Neuron (in vitro differentiated cells): Measurements from ENCODE around the gene KHDC1L.
"Not testable (repeated sequence)": the region's sequence is repeated elsewhere in the genome, so short reads cannot be mapped to it uniquely, and the experiment has no call there.

Source experiments
- H2AFZ ChIP-seq: one replicate; pipeline ENCODE4 v1.6.1; 2013; ENCODE audit warnings: low read depth, mild to moderate bottlenecking, inconsistent platforms, low read length, moderate library complexity
- H3K27me3 ChIP-seq: one replicate; pipeline ENCODE4 v1.6.1; 2013; ENCODE audit warnings: low read length; ENCODE audit not compliant: insufficient read depth
- H3K36me3 ChIP-seq: one replicate; pipeline ENCODE4 v1.6.1; 2013; ENCODE audit warnings: low read length; ENCODE audit not compliant: insufficient read depth
- H3K4me1 ChIP-seq: one replicate; pipeline ENCODE4 v1.6.1; 2013; ENCODE audit warnings: low read length; ENCODE audit not compliant: insufficient read depth
- H3K4me3 ChIP-seq: 2 replicates; pipeline ENCODE4 v1.5.1; 2013; ENCODE audit warnings: mild to moderate bottlenecking, low read length, moderate library complexity
- H3K9me3 ChIP-seq: one replicate; pipeline ENCODE4 v1.6.1; 2013; ENCODE audit warnings: low read length

The KHDC1L gene

DNA sequence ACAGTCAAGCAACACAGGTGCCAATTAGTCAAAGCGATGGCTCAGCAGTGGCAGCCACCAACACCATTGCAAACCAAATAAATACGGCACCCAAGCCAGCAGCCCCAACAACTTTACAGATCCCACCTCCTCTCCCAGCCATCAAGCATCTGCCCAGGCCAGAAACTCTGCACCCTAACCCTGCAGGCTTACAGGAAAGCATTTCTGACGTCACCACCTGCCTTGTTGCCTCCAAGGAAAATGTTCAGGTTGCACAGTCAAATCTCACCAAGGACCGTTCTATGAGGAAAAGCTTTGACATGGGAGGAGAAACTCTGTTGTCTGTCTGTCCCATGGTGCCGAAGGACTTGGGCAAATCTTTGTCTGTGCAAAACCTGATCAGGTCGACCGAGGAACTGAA lies 30.6 kb downstream of the KHDC1L start:
- H2AFZ ChIP-seq = no peak overlapping the region
- no peaks in the 10 kb centered on the region for H3K36me3 ChIP-seq
- H3K9me3 ChIP-seq = no peaks in the 10 kb centered on the region
- no peaks in the 10 kb centered on the region for H3K27me3 ChIP-seq
- H3K4me3 ChIP-seq = no peak overlapping the region
- H3K4me1 ChIP-seq = no peaks in the 10 kb centered on the region

DNA sequence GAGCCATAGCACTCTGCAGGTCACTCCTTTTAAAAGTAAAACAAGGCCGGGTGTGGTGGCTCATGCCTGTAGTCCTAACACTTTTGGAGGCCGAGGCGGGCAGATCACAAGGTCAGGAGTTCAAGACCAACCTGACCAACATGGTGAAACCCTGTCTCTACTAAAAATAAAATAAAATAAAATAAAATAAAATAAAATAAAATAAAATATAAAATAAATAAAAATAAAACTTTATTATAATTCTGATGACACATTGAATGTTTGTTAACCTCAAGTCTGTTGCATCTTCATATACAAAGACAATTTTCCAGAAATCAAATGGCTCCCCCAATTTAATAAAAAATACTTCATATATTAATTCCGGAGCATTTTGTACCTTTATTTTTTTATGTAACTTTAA lies 32.0 kb downstream of the KHDC1L start:
- not testable (repeated sequence) for H3K4me1 ChIP-seq, H3K27me3 ChIP-seq, H3K9me3 ChIP-seq, H3K4me3 ChIP-seq, H3K36me3 ChIP-seq, H2AFZ ChIP-seq

DNA sequence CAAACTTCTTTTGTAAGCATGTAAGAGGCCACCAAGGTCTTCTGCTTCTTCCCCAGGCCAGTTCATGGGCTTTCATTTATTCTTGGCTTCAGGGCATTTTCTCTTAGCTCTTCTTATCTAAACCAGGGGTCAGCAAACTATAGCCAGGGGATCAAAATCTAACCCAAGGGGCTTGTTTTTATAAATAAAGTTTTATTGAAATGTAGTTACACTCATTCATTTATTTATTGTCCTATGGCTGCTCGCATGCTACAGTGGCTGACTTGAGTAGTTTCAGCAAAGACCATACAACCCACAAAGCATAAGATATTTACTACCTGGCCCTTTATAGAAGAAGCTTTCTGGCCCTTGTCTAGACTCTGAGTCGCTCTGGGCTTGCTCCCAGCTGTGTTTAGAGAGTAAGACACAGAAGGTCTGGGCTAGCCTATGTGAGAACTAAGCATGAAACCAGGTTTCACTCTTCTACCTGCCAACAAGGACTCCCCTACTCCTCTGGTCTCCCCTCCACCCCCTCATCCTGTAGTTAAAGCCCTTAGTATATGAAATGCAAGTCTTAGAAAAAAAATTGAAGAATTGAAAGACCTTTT lies 43.2 kb downstream of the KHDC1L start:
- no peak overlapping the region for H3K4me3 ChIP-seq
- H3K4me1 ChIP-seq = no peaks in the 10 kb centered on the region
- H3K36me3 ChIP-seq = no peaks in the 10 kb centered on the region
- H3K9me3 ChIP-seq = no peaks in the 10 kb centered on the region
- no peak overlapping the region for H2AFZ ChIP-seq
- H3K27me3 ChIP-seq = no peaks in the 10 kb centered on the region

DNA sequence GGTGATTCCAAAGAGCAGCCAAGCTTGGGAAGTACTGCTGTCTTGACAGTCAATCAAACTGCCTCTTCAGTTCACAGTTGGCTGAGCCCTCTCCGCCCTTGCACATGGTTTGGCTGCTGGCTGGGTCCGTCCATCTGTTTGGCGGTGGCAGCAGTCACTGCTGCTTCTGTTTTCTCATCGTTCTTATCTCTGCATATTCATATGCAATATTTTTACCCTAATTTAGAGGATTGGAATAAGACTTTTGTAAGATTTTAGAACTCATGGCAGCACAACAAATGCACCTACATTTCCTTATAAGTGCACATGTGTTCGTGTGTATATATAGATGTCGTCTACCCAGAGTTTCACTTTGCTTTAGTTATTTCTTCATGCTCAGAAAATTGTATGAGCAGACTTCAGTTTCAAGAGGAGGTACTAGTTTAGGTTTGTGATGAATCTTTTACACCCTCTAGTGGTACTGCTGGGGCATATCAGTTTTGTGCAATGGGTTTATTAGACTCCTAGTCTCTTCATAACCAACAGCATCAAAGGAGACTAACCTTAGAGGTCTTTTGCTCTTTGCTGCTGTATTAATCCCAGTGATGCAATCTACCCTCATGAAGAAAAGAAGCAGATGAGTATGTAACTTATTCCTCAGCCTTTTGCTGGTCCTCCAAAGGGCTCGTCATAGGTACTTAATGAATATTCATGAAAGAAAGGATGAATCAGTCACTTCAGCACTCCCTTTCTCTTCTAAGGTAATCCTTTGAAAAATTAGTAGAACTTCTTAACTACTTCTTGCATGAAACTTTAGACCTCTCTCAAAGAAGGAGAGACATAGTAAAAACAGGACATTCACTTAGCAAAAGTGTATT lies 44.3 kb downstream of the KHDC1L start:
- H2AFZ ChIP-seq = no peak overlapping the region
- H3K4me1 ChIP-seq = no peaks in the 10 kb centered on the region
- H3K9me3 ChIP-seq = no peaks in the 10 kb centered on the region
- no peak overlapping the region for H3K4me3 ChIP-seq
- H3K27me3 ChIP-seq = no peaks in the 10 kb centered on the region
- no peaks in the 10 kb centered on the region for H3K36me3 ChIP-seq

DNA sequence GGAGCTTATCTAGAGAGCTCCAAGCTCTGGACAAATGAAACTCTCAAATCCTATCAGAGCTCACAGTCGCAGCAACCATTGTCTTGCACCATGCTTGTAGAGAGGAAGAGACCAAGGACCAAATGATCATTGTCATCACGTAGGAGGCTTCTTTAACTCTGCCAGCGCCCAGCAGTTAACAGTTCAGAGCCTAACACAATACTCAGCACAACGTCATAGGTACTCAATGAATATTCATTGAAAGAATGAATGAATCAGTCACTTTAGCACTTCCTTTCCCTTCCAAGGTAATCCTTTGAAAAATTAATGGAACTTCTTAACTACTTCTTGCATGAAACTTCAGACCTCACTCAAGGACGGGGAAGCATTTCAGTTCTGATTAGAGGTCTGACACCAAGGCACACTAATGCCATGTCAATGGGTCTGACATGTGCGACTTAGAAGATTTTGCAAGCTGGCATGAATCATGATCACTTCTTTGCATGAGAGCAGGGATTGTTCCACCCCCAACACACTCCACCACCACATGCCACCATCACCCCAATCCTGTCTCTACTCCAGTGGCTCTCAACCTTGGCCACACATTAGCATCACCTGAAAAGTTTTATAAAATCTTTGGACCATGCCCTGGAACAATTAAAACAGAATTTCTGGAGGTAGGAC lies 45.1 kb downstream of the KHDC1L start:
- no peaks in the 10 kb centered on the region for H3K9me3 ChIP-seq
- no peaks in the 10 kb centered on the region for H3K4me1 ChIP-seq
- H3K36me3 ChIP-seq = no peaks in the 10 kb centered on the region
- H3K4me3 ChIP-seq = no peak overlapping the region
- no peak overlapping the region for H2AFZ ChIP-seq
- H3K27me3 ChIP-seq = no peaks in the 10 kb centered on the region

DNA sequence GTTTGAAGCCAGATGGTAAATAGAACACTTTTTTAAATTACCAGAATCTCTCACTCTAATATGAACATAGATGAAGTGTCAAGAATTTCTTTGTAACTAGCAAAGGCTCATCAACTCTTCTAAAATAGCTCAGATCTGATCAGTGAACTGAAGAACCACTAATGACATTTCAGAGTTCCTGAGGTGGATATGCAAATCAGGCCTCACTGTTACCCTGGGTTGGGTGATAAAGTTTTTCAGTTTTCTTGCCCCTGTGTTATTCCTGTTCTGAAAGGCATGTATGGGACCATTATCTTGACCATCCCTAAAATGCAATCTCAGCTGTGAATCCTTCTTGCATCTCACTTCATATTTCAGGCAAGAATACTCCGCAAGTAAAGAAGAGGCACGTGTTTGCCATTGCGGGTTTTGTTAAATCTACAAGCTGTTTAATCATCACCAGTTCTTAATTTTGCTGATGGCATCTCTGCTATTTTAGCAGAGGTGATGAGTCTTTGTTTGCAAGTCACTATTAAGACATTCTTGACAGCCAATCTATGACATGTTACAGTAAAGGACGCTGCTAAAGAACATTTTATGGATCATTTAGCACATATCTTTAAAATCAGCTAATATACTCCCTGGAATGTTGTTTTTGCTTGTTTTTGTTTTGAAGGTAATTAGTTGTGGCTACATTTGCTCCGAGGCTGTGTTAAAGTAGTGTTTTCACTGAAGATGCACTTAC lies 47.9 kb downstream of the KHDC1L start:
- no peaks in the 10 kb centered on the region for H3K36me3 ChIP-seq
- no peaks in the 10 kb centered on the region for H3K4me1 ChIP-seq
- no peaks in the 10 kb centered on the region for H3K27me3 ChIP-seq
- H3K4me3 ChIP-seq = no peak overlapping the region
- H3K9me3 ChIP-seq = no peaks in the 10 kb centered on the region
- H2AFZ ChIP-seq = no peak overlapping the region

DNA sequence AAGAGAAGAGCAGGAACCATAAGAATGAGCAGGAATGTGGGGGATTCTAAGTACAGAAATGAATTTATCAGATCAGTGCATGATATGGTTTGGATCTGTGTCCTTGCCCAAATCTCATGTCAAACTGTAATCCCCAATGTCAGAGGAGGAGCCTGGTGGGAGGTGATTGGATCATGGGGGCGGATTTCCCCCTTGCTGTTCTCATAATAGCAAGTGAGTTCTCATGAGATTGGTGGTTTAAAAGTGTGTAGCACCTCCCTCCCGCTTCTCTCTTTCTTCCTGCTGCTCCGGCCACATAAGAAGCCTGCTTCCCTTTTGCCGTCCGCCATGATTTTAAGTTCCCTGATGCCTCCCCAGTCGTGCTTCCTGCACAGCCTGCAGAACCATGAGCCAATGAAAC lies 49.2 kb downstream of the KHDC1L start:
- Histone ChIP-seq H3K27me3 (no peaks in the 10 kb centered on the region), H3K36me3 (no peaks in the 10 kb centered on the region), H3K9me3 (no peaks in the 10 kb centered on the region), H3K4me3 (no peak overlapping the region), H3K4me1 (no peaks in the 10 kb centered on the region), H2AFZ (no peak overlapping the region)

DNA sequence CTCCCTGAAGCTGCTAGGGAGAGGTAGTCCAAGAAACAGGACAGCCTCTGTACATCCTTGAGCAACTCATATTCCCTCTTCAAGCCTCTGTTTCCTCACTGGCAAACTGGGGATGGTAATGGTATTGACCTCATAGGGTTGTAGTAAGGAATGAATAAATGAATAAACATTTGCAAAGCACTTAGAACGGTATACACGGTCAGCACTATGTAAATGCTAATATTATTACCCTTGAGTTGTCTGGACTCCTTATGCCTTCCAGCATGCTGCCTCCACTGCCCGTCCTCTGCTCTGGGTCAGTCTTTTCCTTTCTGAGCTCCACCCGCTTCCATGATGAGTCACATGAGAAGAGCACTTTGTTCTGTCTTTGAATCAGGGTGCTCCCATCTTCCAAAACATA lies 50.6 kb downstream of the KHDC1L start:
- Histone ChIP-seq H3K9me3 (no peaks in the 10 kb centered on the region), H3K27me3 (no peaks in the 10 kb centered on the region), H3K36me3 (no peaks in the 10 kb centered on the region), H3K4me3 (no peak overlapping the region), H2AFZ (no peak overlapping the region), H3K4me1 (no peaks in the 10 kb centered on the region)
